SK-N-SH (cell line): Measurements from ENCODE around the gene EML5.

Source experiments
- CTCF ChIP-seq: fragments of 200-600 bp; sonication (generic); IDR thresholded peaks from 2 replicates; pipeline ENCODE4 v1.6.1; 2017; ENCODE audit warnings: antibody characterized with exemption, mild to moderate bottlenecking, moderate library complexity
- TAF1 ChIP-seq: IDR thresholded peaks from 2 replicates; pipeline ENCODE4 v1.6.1; 2012; ENCODE audit warnings: low read depth, mild to moderate bottlenecking, low read length, moderate library complexity, borderline replicate concordance

DNA sequence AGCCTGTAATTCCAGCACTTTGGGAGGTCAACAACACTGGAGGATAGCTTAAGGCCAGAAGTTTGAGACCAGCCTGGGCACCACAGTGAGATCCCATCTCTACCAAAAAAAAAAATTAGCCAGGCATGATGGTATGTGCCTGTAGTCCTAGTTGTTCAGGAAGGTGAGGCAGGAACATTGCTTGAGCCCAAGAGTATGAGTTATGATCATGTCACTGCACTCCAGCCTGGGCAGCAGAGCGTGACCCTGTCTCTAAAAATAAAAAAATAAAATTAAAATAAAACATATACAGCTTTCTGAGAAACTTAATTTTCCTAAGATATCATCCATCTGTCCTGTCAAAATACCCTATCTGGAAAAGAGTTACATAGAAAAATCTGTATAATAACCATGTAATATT, 38.9 kb downstream of the EML5 start:
- no peak for TF ChIP-seq CTCF
- TF ChIP-seq TAF1: no peak
